Measurements from ENCODE around the gene DCAKD. TPM values are rescaled to one million over a fixed set of nuclear protein-coding genes. Genes with fewer than 3 reads are reported as not detected.

The DCAKD gene
- 10 to 100 TPM; 11.8 to 15.8 TPM for polyA plus RNA-seq

- H3K4me3 ChIP-seq (ENCODE audit: low read depth in 1 of 2, low read length in 2 of 2), result peak within 1 kb of the TSS; percentile 53 to 60
Observed at GRCh38 chr17:45051060-45051719, at the start of gene DCAKD. Gene DCAKD, minus strand, starts transcription at chr17:45051632. Its CDS starts 16,747 bp downstream, at chr17:45034885.

GRCh38 chr17:45098869-45099616, 47.6 kb upstream of the DCAKD start:
- peak overlapping the region in 1 of 2 donors; percentile 17 for H3K27ac ChIP-seq (ENCODE audit: low read depth in 2 of 2, low read length in 1 of 2)
- peaks cover 29 to 50% of the 10 kb centered on the region in 2 donors for H3K36me3 ChIP-seq (ENCODE audit: control insufficient read depth in 2 of 2, insufficient read depth in 2 of 2, low read length in 1 of 2)
- H3K4me3 ChIP-seq (ENCODE audit: low read depth in 1 of 2, low read length in 2 of 2), result no peak overlapping the region
- H3K4me1 ChIP-seq (ENCODE audit: control insufficient read depth in 2 of 2, insufficient read depth in 2 of 2, low read length in 1 of 2), result peaks cover 5 to 9% of the 10 kb centered on the region in 2 donors
- no peaks in the 10 kb centered on the region for H3K27me3 ChIP-seq (ENCODE audit: control insufficient read depth in 1 of 2, insufficient read depth in 2 of 2, low read length in 2 of 2)
- WGBS, 2 donors, result 42 to 48% methylated on average over 9 of the region's 9 CpGs
- H3K9me3 ChIP-seq (ENCODE audit: control insufficient read depth in 2 of 2, insufficient read depth in 1 of 2, low read depth in 1 of 2, low read length in 1 of 2), result no peaks in the 10 kb centered on the region

More at GRCh38 chr17:45051060-45051719, at the start of gene DCAKD:
- Histone ChIP-seq H3K9me3 (ENCODE audit: control insufficient read depth in 2 of 2, insufficient read depth in 1 of 2, low read depth in 1 of 2, low read length in 1 of 2) (no peaks in the 10 kb centered on the region), H3K4me1 (ENCODE audit: control insufficient read depth in 2 of 2, insufficient read depth in 2 of 2, low read length in 1 of 2) (peaks cover 0 to 3% of the 10 kb centered on the region in 2 donors), H3K27ac (ENCODE audit: low read depth in 2 of 2, low read length in 1 of 2) (peak within 1 kb of the TSS; percentile 94 to 99), H3K27me3 (ENCODE audit: control insufficient read depth in 1 of 2, insufficient read depth in 2 of 2, low read length in 2 of 2) (no peaks in the 10 kb centered on the region), H3K36me3 (ENCODE audit: control insufficient read depth in 2 of 2, insufficient read depth in 2 of 2, low read length in 1 of 2) (no peaks in the 10 kb centered on the region)
- 0 to 1% methylated on average over 55 to 56 of the region's 56 CpGs for WGBS, 2 donors

- H3K27me3 ChIP-seq (ENCODE audit: control insufficient read depth in 1 of 2, insufficient read depth in 2 of 2, low read length in 2 of 2), result no peaks in the 10 kb centered on the region
- peak overlapping the region in 1 of 2 donors; percentile 56 for H3K27ac ChIP-seq (ENCODE audit: low read depth in 2 of 2, low read length in 1 of 2)
- 57 to 72% methylated on average over 13 of the region's 13 CpGs for WGBS, 2 donors
- H3K36me3 ChIP-seq (ENCODE audit: control insufficient read depth in 2 of 2, insufficient read depth in 2 of 2, low read length in 1 of 2), result peaks cover 23 to 42% of the 10 kb centered on the region in 2 donors
- H3K4me1 ChIP-seq (ENCODE audit: control insufficient read depth in 2 of 2, insufficient read depth in 2 of 2, low read length in 1 of 2), result peaks cover 6 to 16% of the 10 kb centered on the region in 2 donors
- no peak overlapping the region for H3K4me3 ChIP-seq (ENCODE audit: low read depth in 1 of 2, low read length in 2 of 2)
- H3K9me3 ChIP-seq (ENCODE audit: control insufficient read depth in 2 of 2, insufficient read depth in 1 of 2, low read depth in 1 of 2, low read length in 1 of 2), result no peaks in the 10 kb centered on the region
Observed at GRCh38 chr17:45098081-45098868, 46.8 kb upstream of the DCAKD start.

- Histone ChIP-seq H3K4me1 (ENCODE audit: control insufficient read depth in 2 of 2, insufficient read depth in 2 of 2, low read length in 1 of 2) (peaks cover 6 to 16% of the 10 kb centered on the region in 2 donors), H3K4me3 (ENCODE audit: low read depth in 1 of 2, low read length in 2 of 2) (no peak overlapping the region), H3K27ac (ENCODE audit: low read depth in 2 of 2, low read length in 1 of 2) (peak overlapping the region in 1 of 2 donors; percentile 24), H3K27me3 (ENCODE audit: control insufficient read depth in 1 of 2, insufficient read depth in 2 of 2, low read length in 2 of 2) (no peaks in the 10 kb centered on the region), H3K9me3 (ENCODE audit: control insufficient read depth in 2 of 2, insufficient read depth in 1 of 2, low read depth in 1 of 2, low read length in 1 of 2) (no peaks in the 10 kb centered on the region), H3K36me3 (ENCODE audit: control insufficient read depth in 2 of 2, insufficient read depth in 2 of 2, low read length in 1 of 2) (peaks cover 21 to 36% of the 10 kb centered on the region in 2 donors)
- WGBS, 2 donors, result 92 to 97% methylated on average over 11 of the region's 11 CpGs
Observed at GRCh38 chr17:45096926-45097325, 45.5 kb upstream of the DCAKD start.

GRCh38 chr17:45096141-45096540, 44.7 kb upstream of the DCAKD start:
- peaks cover 21 to 34% of the 10 kb centered on the region in 2 donors for H3K36me3 ChIP-seq (ENCODE audit: control insufficient read depth in 2 of 2, insufficient read depth in 2 of 2, low read length in 1 of 2)
- H3K4me3 ChIP-seq (ENCODE audit: low read depth in 1 of 2, low read length in 2 of 2), result no peak overlapping the region
- WGBS, 2 donors, result 54 to 74% methylated on average over 3 of the region's 3 CpGs
- H3K27me3 ChIP-seq (ENCODE audit: control insufficient read depth in 1 of 2, insufficient read depth in 2 of 2, low read length in 2 of 2), result no peaks in the 10 kb centered on the region
- no peaks in the 10 kb centered on the region for H3K9me3 ChIP-seq (ENCODE audit: control insufficient read depth in 2 of 2, insufficient read depth in 1 of 2, low read depth in 1 of 2, low read length in 1 of 2)
- H3K4me1 ChIP-seq (ENCODE audit: control insufficient read depth in 2 of 2, insufficient read depth in 2 of 2, low read length in 1 of 2), result peaks cover 6 to 14% of the 10 kb centered on the region in 2 donors
- H3K27ac ChIP-seq (ENCODE audit: low read depth in 2 of 2, low read length in 1 of 2), result no peak overlapping the region

GRCh38 chr17:45093444-45094110, 42.1 kb upstream of the DCAKD start:
- peaks cover 14 to 32% of the 10 kb centered on the region in 2 donors for H3K36me3 ChIP-seq (ENCODE audit: control insufficient read depth in 2 of 2, insufficient read depth in 2 of 2, low read length in 1 of 2)

GRCh38 chr17:45092911-45093430, 41.5 kb upstream of the DCAKD start:
- Histone ChIP-seq H3K27ac (ENCODE audit: low read depth in 2 of 2, low read length in 1 of 2) (peak overlapping the region; percentile 84 to 92), H3K4me1 (ENCODE audit: control insufficient read depth in 2 of 2, insufficient read depth in 2 of 2, low read length in 1 of 2) (peaks cover 2 to 18% of the 10 kb centered on the region in 2 donors), H3K36me3 (ENCODE audit: control insufficient read depth in 2 of 2, insufficient read depth in 2 of 2, low read length in 1 of 2) (peaks cover 11 to 27% of the 10 kb centered on the region in 2 donors), H3K27me3 (ENCODE audit: control insufficient read depth in 1 of 2, insufficient read depth in 2 of 2, low read length in 2 of 2) (no peaks in the 10 kb centered on the region), H3K9me3 (ENCODE audit: control insufficient read depth in 2 of 2, insufficient read depth in 1 of 2, low read depth in 1 of 2, low read length in 1 of 2) (no peaks in the 10 kb centered on the region), H3K4me3 (ENCODE audit: low read depth in 1 of 2, low read length in 2 of 2) (no peak overlapping the region)
- 21 to 41% methylated on average over 6 of the region's 6 CpGs for WGBS, 2 donors

More at GRCh38 chr17:45093444-45094110, 42.1 kb upstream of the DCAKD start:
- Histone ChIP-seq H3K27me3 (ENCODE audit: control insufficient read depth in 1 of 2, insufficient read depth in 2 of 2, low read length in 2 of 2) (no peaks in the 10 kb centered on the region), H3K4me1 (ENCODE audit: control insufficient read depth in 2 of 2, insufficient read depth in 2 of 2, low read length in 1 of 2) (peaks cover 6 to 18% of the 10 kb centered on the region in 2 donors), H3K9me3 (ENCODE audit: control insufficient read depth in 2 of 2, insufficient read depth in 1 of 2, low read depth in 1 of 2, low read length in 1 of 2) (no peaks in the 10 kb centered on the region), H3K4me3 (ENCODE audit: low read depth in 1 of 2, low read length in 2 of 2) (no peak overlapping the region), H3K27ac (ENCODE audit: low read depth in 2 of 2, low read length in 1 of 2) (peak overlapping the region; percentile 84 to 92)
- 39 to 52% methylated on average over 13 of the region's 13 CpGs for WGBS, 2 donors

- Histone ChIP-seq H3K4me1 (ENCODE audit: control insufficient read depth in 2 of 2, insufficient read depth in 2 of 2, low read length in 1 of 2) (peaks cover 2 to 19% of the 10 kb centered on the region in 2 donors), H3K4me3 (ENCODE audit: low read depth in 1 of 2, low read length in 2 of 2) (no peak overlapping the region)
- 83 to 84% methylated on average over 11 of the region's 11 CpGs for WGBS, 2 donors
Observed at GRCh38 chr17:45091778-45092425, 40.5 kb upstream of the DCAKD start.

More at GRCh38 chr17:45091778-45092425, 40.5 kb upstream of the DCAKD start:
- Histone ChIP-seq H3K9me3 (ENCODE audit: control insufficient read depth in 2 of 2, insufficient read depth in 1 of 2, low read depth in 1 of 2, low read length in 1 of 2) (no peaks in the 10 kb centered on the region), H3K36me3 (ENCODE audit: control insufficient read depth in 2 of 2, insufficient read depth in 2 of 2, low read length in 1 of 2) (peaks cover 3 to 17% of the 10 kb centered on the region in 2 donors), H3K27me3 (ENCODE audit: control insufficient read depth in 1 of 2, insufficient read depth in 2 of 2, low read length in 2 of 2) (no peaks in the 10 kb centered on the region), H3K27ac (ENCODE audit: low read depth in 2 of 2, low read length in 1 of 2) (peak overlapping the region; percentile 84 to 92)
